ENCODE measurements around the gene LIN9. TPM values are rescaled to one million over a fixed set of nuclear protein-coding genes. Genes with fewer than 3 reads are reported as not detected.

The LIN9 gene
- polyA plus RNA-seq, 1 experiment, result 2.1 TPM

DNA sequence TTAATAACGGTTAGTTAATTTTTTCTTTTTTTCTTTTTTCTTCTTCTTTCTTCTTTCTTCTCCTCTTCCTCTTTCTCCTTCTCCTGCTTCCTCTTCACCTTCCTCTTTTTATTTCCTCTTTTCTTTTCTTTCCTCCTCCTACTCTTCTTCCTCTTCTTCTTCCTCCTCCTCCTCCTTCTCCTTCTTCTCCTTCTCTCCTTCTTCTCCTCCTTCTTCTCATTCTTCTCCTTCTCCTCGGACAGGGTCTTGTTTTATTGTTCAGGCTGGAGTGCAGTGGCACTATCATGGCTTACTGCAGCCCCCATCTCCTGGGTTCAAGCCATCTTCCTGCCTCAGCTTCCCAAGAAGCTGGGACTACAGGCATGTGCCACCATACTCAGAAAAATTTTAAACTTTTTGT is 109.0 kb downstream of the LIN9 start:
- ChIA-PET CTCF (interaction anchor here (1.6 to 9.4 kb wide), 2 partner anchors 28 to 74 kb away, joined by 4 to 198 read pairs; no protein-coding TSS in a partner anchor), POLR2A (no interaction called here)
- no peaks in the 10 kb centered on the region for H3K36me3 ChIP-seq (ENCODE audit: control insufficient read depth, insufficient read depth, low read length)
- no peak overlapping the region for H3K4me3 ChIP-seq (ENCODE audit: low read depth, low read length)
- DNase-seq (ENCODE audit: low read depth), result no peak
- H3K27me3 ChIP-seq (ENCODE audit: control insufficient read depth, insufficient read depth, low read length), result no peaks in the 10 kb centered on the region; the same call in 1 of the 2 replicates
- TF ChIP-seq, protein P1, sequence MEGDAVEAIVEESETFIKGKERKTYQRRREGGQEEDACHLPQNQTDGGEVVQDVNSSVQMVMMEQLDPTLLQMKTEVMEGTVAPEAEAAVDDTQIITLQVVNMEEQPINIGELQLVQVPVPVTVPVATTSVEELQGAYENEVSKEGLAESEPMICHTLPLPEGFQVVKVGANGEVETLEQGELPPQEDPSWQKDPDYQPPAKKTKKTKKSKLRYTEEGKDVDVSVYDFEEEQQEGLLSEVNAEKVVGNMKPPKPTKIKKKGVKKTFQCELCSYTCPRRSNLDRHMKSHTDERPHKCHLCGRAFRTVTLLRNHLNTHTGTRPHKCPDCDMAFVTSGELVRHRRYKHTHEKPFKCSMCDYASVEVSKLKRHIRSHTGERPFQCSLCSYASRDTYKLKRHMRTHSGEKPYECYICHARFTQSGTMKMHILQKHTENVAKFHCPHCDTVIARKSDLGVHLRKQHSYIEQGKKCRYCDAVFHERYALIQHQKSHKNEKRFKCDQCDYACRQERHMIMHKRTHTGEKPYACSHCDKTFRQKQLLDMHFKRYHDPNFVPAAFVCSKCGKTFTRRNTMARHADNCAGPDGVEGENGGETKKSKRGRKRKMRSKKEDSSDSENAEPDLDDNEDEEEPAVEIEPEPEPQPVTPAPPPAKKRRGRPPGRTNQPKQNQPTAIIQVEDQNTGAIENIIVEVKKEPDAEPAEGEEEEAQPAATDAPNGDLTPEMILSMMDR (IDR thresholded peaks at IDR 0.05; ENCODE audit: insufficient read depth, low read depth, low read length), result no peak

DNA sequence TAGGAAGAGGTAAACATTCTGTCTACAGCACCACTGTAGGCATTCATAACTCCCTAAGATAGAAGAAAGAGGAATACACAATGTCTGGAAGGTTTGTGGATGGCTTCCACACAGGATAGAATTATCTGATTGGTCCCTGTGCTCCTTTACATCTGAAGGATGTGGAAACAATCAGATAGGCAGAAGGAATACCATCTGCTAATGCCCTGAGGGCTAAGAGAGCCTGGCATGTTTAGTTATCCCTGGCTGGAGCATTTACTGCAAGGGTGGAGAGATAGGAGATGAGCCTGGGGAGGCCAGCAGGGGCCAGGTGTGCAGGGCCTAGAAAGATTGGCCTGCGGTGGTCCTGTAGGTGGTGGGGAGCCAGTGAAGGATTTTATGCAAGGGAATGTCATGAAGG is 113.8 kb downstream of the LIN9 start:
- TF ChIP-seq, protein P1 (IDR thresholded peaks at IDR 0.05; ENCODE audit: insufficient read depth, low read depth, low read length), result no peak
- no peak overlapping the region for H3K4me3 ChIP-seq (ENCODE audit: low read depth, low read length)
- CTCF ChIA-PET, result interaction anchor here (0.6 to 9.4 kb wide), 3 partner anchors 69 to 361 kb away, joined by 3 to 198 read pairs (median 4); no protein-coding TSS in a partner anchor
- no peaks in the 10 kb centered on the region for H3K27me3 ChIP-seq (ENCODE audit: control insufficient read depth, insufficient read depth, low read length)
- H3K36me3 ChIP-seq (ENCODE audit: control insufficient read depth, insufficient read depth, low read length), result no peaks in the 10 kb centered on the region
- POLR2A ChIA-PET, result no interaction called here
- DNase-seq (ENCODE audit: low read depth), result no peak

DNA sequence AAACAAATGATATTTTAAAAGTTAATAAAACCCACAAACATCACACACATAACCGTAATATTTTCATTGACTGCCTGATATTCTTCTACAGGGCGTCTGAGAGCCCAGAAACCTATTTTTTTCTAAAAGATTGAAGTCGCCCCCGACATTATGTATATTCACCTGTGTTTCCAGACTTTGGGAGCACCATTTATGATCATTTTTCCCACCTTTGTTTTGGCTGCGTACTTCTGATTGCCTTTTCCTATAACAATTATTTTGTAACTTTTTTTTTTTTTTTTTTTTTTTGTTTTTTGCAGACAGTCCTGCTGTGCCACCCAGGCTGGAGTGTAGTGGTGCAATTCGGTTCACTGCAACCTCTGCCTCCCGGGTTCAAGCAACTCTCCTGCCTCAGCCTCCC is 121.6 kb downstream of the LIN9 start:
- TF ChIP-seq, protein P1 (IDR thresholded peaks at IDR 0.05; ENCODE audit: insufficient read depth, low read depth, low read length), result no peak
- H3K36me3 ChIP-seq (ENCODE audit: control insufficient read depth, insufficient read depth, low read length), result no peaks in the 10 kb centered on the region; the same call in 1 of the 2 replicates
- CTCF ChIA-PET, result interaction anchor here (0.8 kb wide), 1 partner anchor 10 kb away, joined by 3 read pairs; no protein-coding TSS in a partner anchor
- H3K4me3 ChIP-seq (ENCODE audit: low read depth, low read length), result peak overlapping the region; percentile 85; the same call in 1 of the 2 replicates
- no peaks in the 10 kb centered on the region for H3K27me3 ChIP-seq (ENCODE audit: control insufficient read depth, insufficient read depth, low read length)
- no peak for DNase-seq (ENCODE audit: low read depth)
- POLR2A ChIA-PET, result no interaction called here

DNA sequence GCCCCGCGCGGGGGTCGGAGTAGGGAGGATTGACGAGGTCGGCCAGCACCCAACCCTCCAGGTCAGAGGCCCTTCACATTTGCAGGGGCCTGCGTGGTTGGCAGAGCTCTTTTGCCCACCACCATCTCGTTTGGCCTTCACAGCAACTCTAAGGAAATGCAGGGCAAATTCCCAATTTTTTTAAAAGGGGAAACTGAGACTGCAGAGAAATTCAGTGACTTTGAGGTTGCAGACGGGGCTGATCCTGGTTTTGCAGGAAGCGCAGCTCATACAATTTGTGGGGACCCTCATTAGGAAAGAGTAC is 122.0 kb downstream of the LIN9 start:
- peak overlapping the region; percentile 85 for H3K4me3 ChIP-seq (ENCODE audit: low read depth, low read length)
- no peaks in the 10 kb centered on the region for H3K27me3 ChIP-seq (ENCODE audit: control insufficient read depth, insufficient read depth, low read length)
- CTCF ChIA-PET, result interaction anchor here (0.8 kb wide), 1 partner anchor 10 kb away, joined by 3 read pairs; no protein-coding TSS in a partner anchor
- POLR2A ChIA-PET, result no interaction called here
- no peaks in the 10 kb centered on the region; the same call in 1 of the 2 replicates for H3K36me3 ChIP-seq (ENCODE audit: control insufficient read depth, insufficient read depth, low read length)
- no peak for DNase-seq (ENCODE audit: low read depth)
- TF ChIP-seq, protein P1 (IDR thresholded peaks at IDR 0.05; ENCODE audit: insufficient read depth, low read depth, low read length), result 0 out of 2 replicates have a peak, but pooled peaks have one; percentile 12

DNA sequence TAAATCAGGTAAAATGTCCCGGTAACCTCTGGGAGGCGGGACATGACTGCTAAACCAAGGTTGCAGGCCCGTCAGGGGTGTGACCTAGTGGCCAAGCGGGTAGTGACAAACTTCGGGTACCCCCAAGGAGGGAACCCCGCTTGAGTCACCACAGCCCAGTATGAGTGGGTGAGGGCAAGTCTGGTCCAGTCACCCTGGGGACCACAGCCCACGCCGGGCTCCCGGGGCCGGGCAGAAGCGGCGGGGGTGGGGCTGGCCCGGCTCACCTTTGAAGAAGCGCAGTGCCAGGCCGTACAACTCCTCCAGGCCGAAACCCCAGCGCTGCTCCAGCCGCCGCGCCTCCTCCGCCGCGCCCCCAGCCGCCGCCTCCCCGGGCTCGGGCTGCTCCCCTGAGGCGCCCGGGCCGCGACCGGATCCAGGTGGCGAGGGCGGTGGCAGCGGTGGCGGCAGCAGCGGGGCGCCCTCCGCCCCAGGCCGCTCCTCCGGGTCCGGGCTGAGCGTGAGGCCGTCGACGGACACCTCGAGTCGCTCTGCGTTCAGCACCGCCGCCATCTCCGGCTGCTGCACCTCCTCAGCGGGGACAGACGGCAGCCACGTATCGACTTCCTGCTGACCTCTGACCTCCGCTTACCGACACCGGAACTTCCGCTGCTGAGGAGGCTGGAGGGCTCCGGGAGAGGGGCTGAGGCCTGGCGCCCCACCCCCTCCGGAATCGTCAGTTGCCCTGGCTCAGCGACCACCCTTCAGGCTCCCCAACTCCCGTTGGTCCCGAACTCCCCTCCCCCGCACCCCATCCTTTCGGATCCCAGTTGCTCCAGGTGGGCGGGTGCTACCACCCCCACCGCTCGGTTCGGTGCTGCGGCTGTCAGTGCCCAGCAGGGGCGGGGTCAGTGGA is 122.6 kb downstream of the LIN9 start, which contains the start of gene ACBD3:
Gene ACBD3 (minus strand): TSS at position 618 of the 895 bp plus-strand sequence. CDS start 66 bp downstream, at position 552.
- DNase-seq (ENCODE audit: low read depth), result peak; percentile 28
- CTCF ChIA-PET, result interaction anchor here (0.6 to 2.9 kb wide), 3 partner anchors 11 to 230 kb away, joined by 3 to 20 read pairs (median 3); no protein-coding TSS in a partner anchor
- H3K27me3 ChIP-seq (ENCODE audit: control insufficient read depth, insufficient read depth, low read length), result no peaks in the 10 kb centered on the region
- peak within 1 kb of the TSS; percentile 85 for H3K4me3 ChIP-seq (ENCODE audit: low read depth, low read length)
- TF ChIP-seq, protein P1 (IDR thresholded peaks at IDR 0.05; ENCODE audit: insufficient read depth, low read depth, low read length), result no peak
- POLR2A ChIA-PET, result no interaction called here
- H3K36me3 ChIP-seq (ENCODE audit: control insufficient read depth, insufficient read depth, low read length), result no peaks in the 10 kb centered on the region; the same call in 1 of the 2 replicates
